Ascending aorta (tissue), 2 donors: ENCODE data around the gene SERAC1. TPM values are rescaled to one million over a fixed set of nuclear protein-coding genes. Genes with fewer than 3 reads are reported as not detected.

ENCODE experiments used
- DNase-seq, 2 donors: peaks; one replicate each; pipeline ENCODE4 v3.0.0-alpha.2; 2019; ENCODE audit warnings: low spot score in 2 of 2
- H3K27ac ChIP-seq, 2 donors: fragments of 200-600 bp; sonication (generic); one replicate each; pipeline ENCODE4 v1.5.1; 2016 to 2017; ENCODE audit warnings: mild to moderate bottlenecking in 1 of 2
- H3K27me3 ChIP-seq: fragments of 200-600 bp; sonication (generic); one replicate; pipeline ENCODE4 v1.5.1; 2017
- H3K36me3 ChIP-seq, 2 donors: fragments of 200-600 bp; sonication (generic); one replicate each; pipeline ENCODE4 v1.5.1; 2016
- H3K4me1 ChIP-seq, 2 donors: fragments of 200-600 bp; sonication (generic); one replicate each; pipeline ENCODE4 v1.5.1; 2016 to 2017; ENCODE audit warnings: mild to moderate bottlenecking in 1 of 2
- H3K4me3 ChIP-seq, 2 donors: fragments of 200-600 bp; sonication (generic); one replicate each; pipeline ENCODE4 v1.5.1; 2016 to 2017; ENCODE audit warnings: mild to moderate bottlenecking in 1 of 2
- H3K9me3 ChIP-seq, 2 donors: fragments of 200-600 bp; sonication (generic); one replicate each; pipeline ENCODE4 v1.5.1; 2016
- CTCF ChIP-seq, 3 experiments: fragments of 200-600 bp in 2 of 3; fragments of 450-650 bp in 1 of 3; sonication (generic) in 2 of 3; IDR thresholded peaks; one replicate each; pipeline ENCODE4 v1.5.1; 2016 to 2019; ENCODE audit warnings: antibody characterized with exemption in 3 of 3, mild to moderate bottlenecking in 1 of 3, moderate library complexity in 1 of 3
- intact Hi-C: fragments of 100-400 bp; cut with DNase I; formaldehyde crosslinking; loops from one replicate; pipeline ENCODE4 v1.15.1; 2023
- total RNA-seq: library from RNA; depleted of rRNA; stranded (reverse); fragments of >200 nt; gene quantifications from one replicate; pipeline ENCODE4 v1.1.0, GENCODE V29; 2016

The SERAC1 gene
- total RNA-seq, 1 donor from 2014 or later, result 9.3 TPM

- Histone ChIP-seq H3K4me3 (peak overlapping the region in 1 of 2 donors; percentile 36), H3K4me1 (peaks cover 7 to 11% of the 10 kb centered on the region in 2 donors), H3K9me3 (no peaks in the 10 kb centered on the region), H3K27ac (peak overlapping the region; percentile 82 to 85), H3K36me3 (peaks cover 22 to 42% of the 10 kb centered on the region in 2 donors), H3K27me3 (no peaks in the 10 kb centered on the region)
- DNase-seq, result no peak
- intact Hi-C loops, result no loop called here
- TF ChIP-seq CTCF (IDR thresholded peaks at IDR 0.05), result no peak
Observed at GRCh38 chr6:158086054-158086503, 82.0 kb downstream of the SERAC1 start.

GRCh38 chr6:158085261-158086053 is 82.6 kb downstream of the SERAC1 start:
- intact Hi-C loops, result no loop called here
- Histone ChIP-seq H3K36me3 (peaks cover 22 to 41% of the 10 kb centered on the region in 2 donors), H3K9me3 (no peaks in the 10 kb centered on the region), H3K27ac (no peak overlapping the region), H3K4me3 (no peak overlapping the region), H3K27me3 (no peaks in the 10 kb centered on the region), H3K4me1 (peaks cover 7 to 11% of the 10 kb centered on the region in 2 donors)
- no peak for TF ChIP-seq CTCF (IDR thresholded peaks at IDR 0.05)
- peak in 1 of 2 donors; percentile 63 for DNase-seq

GRCh38 chr6:158083455-158084325 is 84.4 kb downstream of the SERAC1 start:
- H3K4me3 ChIP-seq, result no peak overlapping the region

GRCh38 chr6:158081657-158081935 is 86.5 kb downstream of the SERAC1 start:
- peaks cover 2% of the 10 kb centered on the region in 2 donors for H3K4me1 ChIP-seq
- no peak overlapping the region for H3K27ac ChIP-seq
- no peaks in the 10 kb centered on the region for H3K9me3 ChIP-seq
- no peaks in the 10 kb centered on the region for H3K27me3 ChIP-seq
- peaks cover 34 to 64% of the 10 kb centered on the region in 2 donors for H3K36me3 ChIP-seq
- no peak for TF ChIP-seq CTCF (IDR thresholded peaks at IDR 0.05)
- intact Hi-C loops, result no loop called here
- no peak overlapping the region for H3K4me3 ChIP-seq
- DNase-seq, result peak in 1 of 2 donors; percentile 56

More at GRCh38 chr6:158083455-158084325, 84.4 kb downstream of the SERAC1 start:
- Histone ChIP-seq H3K4me1 (peaks cover 7 to 11% of the 10 kb centered on the region in 2 donors), H3K27ac (no peak overlapping the region), H3K9me3 (no peaks in the 10 kb centered on the region), H3K36me3 (peaks cover 22 to 48% of the 10 kb centered on the region in 2 donors), H3K27me3 (no peaks in the 10 kb centered on the region)
- TF ChIP-seq CTCF (IDR thresholded peaks at IDR 0.05), result no peak
- peak in 1 of 2 donors; percentile 51 for DNase-seq
- intact Hi-C loops, result no loop called here

GRCh38 chr6:158080849-158081656 is 87.0 kb downstream of the SERAC1 start:
- no peak overlapping the region for H3K4me3 ChIP-seq
- no peaks in the 10 kb centered on the region for H3K27me3 ChIP-seq
- no peaks in the 10 kb centered on the region for H3K4me1 ChIP-seq
- H3K36me3 ChIP-seq, result peaks cover 40 to 70% of the 10 kb centered on the region in 2 donors
- TF ChIP-seq CTCF (IDR thresholded peaks at IDR 0.05), result no peak
- no peaks in the 10 kb centered on the region for H3K9me3 ChIP-seq
- no peak overlapping the region for H3K27ac ChIP-seq
- DNase-seq, result peak in 1 of 2 donors; percentile 48
- intact Hi-C loops, result no loop called here
